ENCODE results near the gene CERS6. TPM values are rescaled to one million over a fixed set of nuclear protein-coding genes. Genes with fewer than 3 reads are reported as not detected.
"Not testable (repeated sequence)": the region's sequence is repeated elsewhere in the genome, so short reads cannot be mapped to it uniquely, and the experiment has no call there.

CERS6 gene
- 22.4 and 23.9 TPM in 2 replicates for total RNA-seq

GRCh38 chr2:168455645-168456520 lies at the start of gene CERS6:
CERS6 (plus strand) TSS chr2:168456272; CDS start chr2:168456449, 177 bp downstream.
- intact Hi-C loops (cut with micrococcal nuclease) = loop anchor here (1.0 to 5.0 kb wide), 7 partner anchors 81 to 909 kb away; partner anchors contain the start of genes SPC25 and STK39

- intact Hi-C loops (cut with micrococcal nuclease) = not testable (repeated sequence)
Observed at GRCh38 chr2:168412301-168412700, 43.8 kb upstream of the CERS6 start.

GRCh38 chr2:168413101-168413500 lies 43.0 kb upstream of the CERS6 start:
- intact Hi-C loops (cut with micrococcal nuclease) = not testable (repeated sequence)

- intact Hi-C loops (cut with micrococcal nuclease) = no loop called here
Observed at GRCh38 chr2:168416555-168416954, 39.5 kb upstream of the CERS6 start.

GRCh38 chr2:168422584-168422983 lies 33.5 kb upstream of the CERS6 start:
- intact Hi-C loops (cut with micrococcal nuclease) = no loop called here

- intact Hi-C loops (cut with micrococcal nuclease) = no loop called here
Observed at GRCh38 chr2:168424112-168424951, 31.7 kb upstream of the CERS6 start.

GRCh38 chr2:168424971-168425370 lies 31.1 kb upstream of the CERS6 start:
- intact Hi-C loops (cut with micrococcal nuclease) = no loop called here

GRCh38 chr2:168426861-168427260 lies 29.2 kb upstream of the CERS6 start:
- intact Hi-C loops (cut with micrococcal nuclease) = no loop called here

GRCh38 chr2:168427451-168427850 lies 28.6 kb upstream of the CERS6 start:
- intact Hi-C loops (cut with micrococcal nuclease) = no loop called here

- intact Hi-C loops (cut with micrococcal nuclease) = no loop called here
Observed at GRCh38 chr2:168428431-168428830, 27.6 kb upstream of the CERS6 start.

- intact Hi-C loops (cut with micrococcal nuclease) = loop anchor here (10.0 kb wide), 1 partner anchor 1605 kb away; no protein-coding TSS in a partner anchor
Observed at GRCh38 chr2:168429988-168430387, 26.1 kb upstream of the CERS6 start.

GRCh38 chr2:168430431-168430830 lies 25.6 kb upstream of the CERS6 start:
- intact Hi-C loops (cut with micrococcal nuclease) = loop anchor here (10.0 kb wide), 1 partner anchor 1606 kb away; no protein-coding TSS in a partner anchor

GRCh38 chr2:168431301-168432024 lies 24.6 kb upstream of the CERS6 start:
- intact Hi-C loops (cut with micrococcal nuclease) = loop anchor here (1.0 to 10.0 kb wide), 3 partner anchors 59 to 1607 kb away; no protein-coding TSS in a partner anchor

GRCh38 chr2:168432100-168432499 lies 24.0 kb upstream of the CERS6 start:
- intact Hi-C loops (cut with micrococcal nuclease) = loop anchor here (1.0 to 10.0 kb wide), 3 partner anchors 58 to 1607 kb away; no protein-coding TSS in a partner anchor

- intact Hi-C loops (cut with micrococcal nuclease) = loop anchor here (1.0 to 10.0 kb wide), 5 partner anchors 9 to 1608 kb away; no protein-coding TSS in a partner anchor
Observed at GRCh38 chr2:168432565-168433186, 23.4 kb upstream of the CERS6 start.

- intact Hi-C loops (cut with micrococcal nuclease) = loop anchor here (1.0 to 10.0 kb wide), 4 partner anchors 8 to 1609 kb away; no protein-coding TSS in a partner anchor
Observed at GRCh38 chr2:168433527-168433926, 22.5 kb upstream of the CERS6 start.

- intact Hi-C loops (cut with micrococcal nuclease) = loop anchor here (10.0 kb wide), 1 partner anchor 1609 kb away; no protein-coding TSS in a partner anchor
Observed at GRCh38 chr2:168434146-168434545, 21.9 kb upstream of the CERS6 start.

- intact Hi-C loops (cut with micrococcal nuclease) = loop anchor here (10.0 kb wide), 1 partner anchor 1612 kb away; no protein-coding TSS in a partner anchor
Observed at GRCh38 chr2:168436840-168437239, 19.2 kb upstream of the CERS6 start.

- intact Hi-C loops (cut with micrococcal nuclease) = loop anchor here (10.0 kb wide), 1 partner anchor 1614 kb away; no protein-coding TSS in a partner anchor
Observed at GRCh38 chr2:168438553-168438952, 17.5 kb upstream of the CERS6 start.

- intact Hi-C loops (cut with micrococcal nuclease) = loop anchor here (10.0 kb wide), 1 partner anchor 1615 kb away; no protein-coding TSS in a partner anchor
Observed at GRCh38 chr2:168439536-168439935, 16.5 kb upstream of the CERS6 start.

All from T-helper 1 cell treated with Interleukin-12 subunit alpha and Interleukin-12 subunit beta and Interleukin-4 antibody, amounts not matched to agents 30 ng/mL and 1 ng/mL, for 36 hours (primary cell).